ENCODE results near the gene FAM237B. TPM values are rescaled to one million over a fixed set of nuclear protein-coding genes. Genes with fewer than 3 reads are reported as not detected.
A peak's percentile ranks its signal among the peaks of the same experiment; 100 is the strongest.

FAM237B gene
- total and polyA plus RNA-seq, 8 donors: not detected

DNA sequence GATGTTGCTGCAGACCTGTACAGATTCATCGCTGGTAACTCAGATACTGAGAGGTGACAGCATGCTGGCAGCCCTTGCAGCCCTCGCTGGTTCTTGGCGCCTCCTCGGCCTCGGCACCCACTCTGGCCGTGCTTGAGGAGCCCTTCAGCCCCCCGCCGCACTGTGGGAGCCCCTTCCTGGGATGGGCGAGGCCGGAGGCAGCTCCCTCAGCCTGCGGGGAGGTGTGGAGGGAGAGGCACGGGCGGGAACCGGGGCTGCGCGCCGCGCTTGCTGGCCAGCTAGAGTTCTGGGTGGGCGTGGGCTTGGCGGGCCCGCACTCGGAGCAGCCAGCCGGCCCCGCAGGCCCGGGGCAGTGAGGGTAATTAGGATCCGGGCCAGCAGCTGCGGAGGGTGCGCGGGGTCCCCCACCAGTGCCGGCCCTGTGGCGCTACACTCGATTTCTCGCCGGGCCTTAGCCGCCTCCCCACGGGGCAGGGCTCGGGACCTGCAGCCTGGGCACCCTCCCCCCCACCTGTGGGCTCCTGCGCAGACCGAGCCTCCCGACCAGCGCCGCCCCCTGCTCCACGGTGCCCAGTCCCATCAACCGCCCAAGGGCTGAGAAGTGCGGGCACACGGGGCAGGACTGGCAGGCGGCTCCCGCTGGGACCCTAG, 13.2 kb upstream of the FAM237B start:
- DNase-seq (peak in 1 of 6 donors; percentile 66), ATAC-seq (no peak), FAIRE-seq (no peak)
- no peaks in the 10 kb centered on the region for H3K4me1 ChIP-seq
- 91% methylated on average over 47 to 48 of the region's 48 CpGs for WGBS, 2 donors
- H3K36me3 ChIP-seq: no peaks in the 10 kb centered on the region
- H3K27ac ChIP-seq: no peak overlapping the region
- no peak for TF ChIP-seq CTCF (IDR thresholded peaks at IDR 0.05)
- H3K27me3 ChIP-seq: no peaks in the 10 kb centered on the region
- intact Hi-C loops (cut with DNase I): no loop called here
- no peaks in the 10 kb centered on the region for H3K9me3 ChIP-seq
- no peak overlapping the region for H3K4me3 ChIP-seq

GRCh38 chr7:90326500-90326899, 5.4 kb upstream of the FAM237B start:
- WGBS, 2 donors: 10 to 38% methylated on average over 1 of the region's 1 CpG
- no peak for FAIRE-seq

DNA sequence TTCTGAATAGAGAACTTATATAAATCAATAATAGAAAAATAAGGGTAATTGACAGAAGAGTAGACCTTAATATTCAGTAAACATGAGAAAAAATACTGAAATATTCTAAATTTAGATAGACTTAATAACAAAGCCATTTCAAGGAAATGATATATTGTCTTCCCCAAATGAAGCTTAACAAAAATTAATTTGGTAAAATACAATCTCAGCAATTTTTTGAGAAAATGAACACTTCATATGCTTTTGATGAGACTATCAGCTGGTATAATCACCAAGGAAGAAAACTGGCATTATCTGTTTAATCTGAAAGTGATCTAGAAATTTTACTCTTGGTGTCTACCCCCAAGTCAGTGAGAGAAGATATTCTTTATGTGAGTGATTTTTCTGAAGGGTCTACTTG, 1.7 kb upstream of the FAM237B start:
- DNase-seq: no peak
- ATAC-seq: no peak
- no peak for TF ChIP-seq CTCF (IDR thresholded peaks at IDR 0.05)
- peaks cover 0 to 28% (median 1%) of the 10 kb centered on the region in 4 donors for H3K27me3 ChIP-seq
- H3K36me3 ChIP-seq: no peaks in the 10 kb centered on the region
- FAIRE-seq: no peak
- no peak overlapping the region for H3K4me3 ChIP-seq
- intact Hi-C loops (cut with DNase I): no loop called here
- no peak overlapping the region for H3K27ac ChIP-seq
- no peaks in the 10 kb centered on the region for H3K9me3 ChIP-seq
- peaks cover 0 to 6% (median 0%) of the 10 kb centered on the region in 3 donors for H3K4me1 ChIP-seq

More at GRCh38 chr7:90326500-90326899, 5.4 kb upstream of the FAM237B start:
- intact Hi-C loops (cut with DNase I): no loop called here
- no peak overlapping the region for H3K27ac ChIP-seq
- no peaks in the 10 kb centered on the region for H3K36me3 ChIP-seq
- TF ChIP-seq CTCF (IDR thresholded peaks at IDR 0.05): no peak
- H3K4me1 ChIP-seq: no peaks in the 10 kb centered on the region
- H3K4me3 ChIP-seq: no peak overlapping the region
- ATAC-seq (no peak), DNase-seq (no peak)
- H3K27me3 ChIP-seq: peaks cover 0 to 10% (median 1%) of the 10 kb centered on the region in 4 donors
- H3K9me3 ChIP-seq: no peaks in the 10 kb centered on the region

GRCh38 chr7:90320418-90320800, 695 bp downstream of the FAM237B start:
- H3K27me3 ChIP-seq: peaks cover 0 to 28% (median 1%) of the 10 kb centered on the region in 4 donors
- ATAC-seq: no peak
- intact Hi-C loops (cut with DNase I): no loop called here
- no peaks in the 10 kb centered on the region for H3K36me3 ChIP-seq
- no peak for TF ChIP-seq CTCF (IDR thresholded peaks at IDR 0.05)
- H3K9me3 ChIP-seq: no peaks in the 10 kb centered on the region
- no peak overlapping the region for H3K4me3 ChIP-seq
- peaks cover 0 to 6% (median 0%) of the 10 kb centered on the region in 3 donors for H3K4me1 ChIP-seq
- DNase-seq: no peak
- no peak overlapping the region for H3K27ac ChIP-seq
- FAIRE-seq: no peak
- WGBS, 2 donors: 14 to 19% methylated on average over 7 of the region's 7 CpGs

GRCh38 chr7:90320014-90320413, 1.1 kb downstream of the FAM237B start:
- Histone ChIP-seq H3K4me3 (no peak overlapping the region), H3K27me3 (peaks cover 0 to 28% (median 1%) of the 10 kb centered on the region in 4 donors), H3K27ac (no peak overlapping the region), H3K36me3 (no peaks in the 10 kb centered on the region), H3K9me3 (no peaks in the 10 kb centered on the region), H3K4me1 (peaks cover 0 to 6% (median 0%) of the 10 kb centered on the region in 3 donors)
- TF ChIP-seq CTCF (IDR thresholded peaks at IDR 0.05): no peak
- intact Hi-C loops (cut with DNase I): no loop called here
- no peak for ATAC-seq
- no peak for DNase-seq
- WGBS, 2 donors: 78 to 82% methylated on average over 7 of the region's 7 CpGs
- FAIRE-seq: no peak
